K562 (cell line): ENCODE data around the gene VWA7. TPM values are rescaled to one million over a fixed set of nuclear protein-coding genes. Genes with fewer than 3 reads are reported as not detected.
A peak's percentile ranks its signal among the peaks of the same experiment; 100 is the strongest.

Source experiments
- CC2D1A ChIP-seq: fragments of 450-650 bp; IDR thresholded peaks from 2 replicates; pipeline ENCODE4 v1.6.1; 2017; ENCODE audit warnings: mild to moderate bottlenecking
- CSDE1 ChIP-seq, 2 experiments: fragments of 450-650 bp; IDR thresholded peaks; 2 replicates each; pipeline ENCODE4 v1.6.1; 2016; ENCODE audit warnings: mild to moderate bottlenecking in 1 of 2
- ELF2 ChIP-seq: fragments of 250-450 bp; sonication (Bioruptor Pico); IDR thresholded peaks from 2 replicates; pipeline ENCODE4 v1.5.0; 2021; ENCODE audit warnings: mild to moderate bottlenecking
- HDAC1 ChIP-seq, 2 experiments: fragments of 450-650 bp; IDR thresholded peaks; 2 replicates each; pipeline ENCODE4 v1.6.1; 2016 to 2017; ENCODE audit warnings: inconsistent platforms in 1 of 2, mild to moderate bottlenecking in 1 of 2, moderate library complexity in 1 of 2
- MAFF ChIP-seq: IDR thresholded peaks from 2 replicates; pipeline ENCODE4 v1.6.1; 2012; ENCODE audit warnings: low read length, improper control_type of control experiment
- POLR2AphosphoS2 ChIP-seq: IDR thresholded peaks from 2 replicates; pipeline ENCODE4 v1.6.1; 2012; ENCODE audit warnings: low read length, improper control_type of control experiment
- ZBTB43 ChIP-seq: sonication (generic); formaldehyde crosslinking; IDR thresholded peaks from 2 replicates; pipeline ENCODE4 v1.8.0; 2023; ENCODE audit warnings: mild to moderate bottlenecking, missing genetic modification reagents
- ZNF3 ChIP-seq: fragments of 250-450 bp; sonication (Bioruptor Pico); IDR thresholded peaks from 2 replicates; pipeline ENCODE4 v1.5.0; 2021; ENCODE audit warnings: mild to moderate bottlenecking, moderate library complexity
- ZNF407 ChIP-seq: fragments of 450-650 bp; IDR thresholded peaks from 2 replicates; pipeline ENCODE4 v1.6.1; 2016; ENCODE audit warnings: low read depth
- ZNF518B ChIP-seq: fragments of 250-450 bp; sonication (Bioruptor Pico); IDR thresholded peaks from 2 replicates; pipeline ENCODE4 v1.5.0; 2021; ENCODE audit warnings: mild to moderate bottlenecking, moderate library complexity
- polyA plus RNA-seq, 8 experiments: library from polyadenylated mRNA; depleted of rRNA in 4 of 8; stranded (reverse) in 5 of 8; unstranded in 3 of 8; fragments of >200 nt; fragmentation: Nextera tagmentation in 2 of 8; fragmentation: Illumina TruSeq in 1 of 8; extraction: Ambion mirVana in 2 of 8; extraction: Trizol in 1 of 8; gene quantifications; 2 replicates each; pipeline versions ENCODE4 v1.2.1 to v1.2.3, GENCODE V29; 2011 to 2014; ENCODE audit warnings: inconsistent platforms in 1 of 8, missing spikeins in 1 of 8
- total RNA-seq, 7 experiments: library from RNA; depleted of rRNA in 6 of 7; stranded (reverse); fragments of >200 nt in 6 of 7; fragmentation: Illumina TruSeq in 2 of 7; extraction: Trizol in 2 of 7; gene quantifications; 2 replicates each; pipeline versions ENCODE4 v1.2.1 to v1.2.3, GENCODE V29; 2011 to 2021; ENCODE audit warnings: low replicate concordance in 1 of 7

The VWA7 gene
- total and polyA plus RNA-seq, 9 of the 15 experiments (the other 6 are each of a cell fraction or from before 2014, with no cell fraction given) = 0.18 to 2.9 (median 0.95) TPM

GRCh38 chr6:31734247-31734820 is 42.8 kb downstream of the VWA7 start (continued):
- TF ChIP-seq ZNF518B (CRISPR knock-in tag) = 0 out of 2 replicates have a peak, but pooled peaks have one; percentile 12
- peak in 1 of 2 experiments; percentile 34; a peak in 1 of 4 replicates for TF ChIP-seq CSDE1 (IDR thresholded peaks at IDR 0.05)
- no peak for TF ChIP-seq CC2D1A
- peak; percentile 14; the same call in 1 of the 2 replicates for TF ChIP-seq POLR2AphosphoS2
- no peak for TF ChIP-seq ZBTB43
- TF ChIP-seq HDAC1 (IDR thresholded peaks at IDR 0.05) = peak in 1 of 2 experiments; percentile 2; a peak in 1 of 4 replicates
- 0 out of 2 replicates have a peak, but pooled peaks have one; percentile 41 for TF ChIP-seq ELF2 (CRISPR knock-in tag)
- 0 out of 2 replicates have a peak, but pooled peaks have one; percentile 18 for TF ChIP-seq ZNF3 (CRISPR knock-in tag)
- peak; percentile 63 for TF ChIP-seq MAFF
- no peak for TF ChIP-seq ZNF407
